HG02763 (cell line): Measurements from ENCODE around the gene NPY5R.

Source experiments
- ATAC-seq: cut with Tn5 transposase; IDR thresholded peaks from one replicate; pipeline ENCODE4 v1.9.1; 2021; ENCODE audit warnings: mild to moderate bottlenecking, moderate library complexity; ENCODE audit not compliant: unreplicated experiment

Gene NPY5R

DNA sequence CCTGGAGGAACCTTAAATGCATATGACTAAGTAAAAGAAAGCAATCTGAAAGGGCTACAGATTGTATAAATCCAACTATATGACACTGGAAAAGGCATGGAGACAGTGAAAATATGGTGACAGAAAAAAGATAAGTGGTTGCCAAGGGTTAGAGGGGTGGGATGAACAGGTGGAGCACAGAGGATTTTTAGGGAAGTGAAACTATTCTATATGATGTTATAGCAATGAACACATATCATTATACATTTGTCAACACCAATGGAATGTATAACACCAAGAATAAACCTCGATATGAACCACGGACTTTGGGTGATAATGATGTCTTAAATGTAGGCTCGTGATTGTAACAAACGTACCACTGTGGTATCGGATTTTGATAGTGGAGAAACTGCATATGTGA is 40.7 kb downstream of the NPY5R start:
- no peak for ATAC-seq

DNA sequence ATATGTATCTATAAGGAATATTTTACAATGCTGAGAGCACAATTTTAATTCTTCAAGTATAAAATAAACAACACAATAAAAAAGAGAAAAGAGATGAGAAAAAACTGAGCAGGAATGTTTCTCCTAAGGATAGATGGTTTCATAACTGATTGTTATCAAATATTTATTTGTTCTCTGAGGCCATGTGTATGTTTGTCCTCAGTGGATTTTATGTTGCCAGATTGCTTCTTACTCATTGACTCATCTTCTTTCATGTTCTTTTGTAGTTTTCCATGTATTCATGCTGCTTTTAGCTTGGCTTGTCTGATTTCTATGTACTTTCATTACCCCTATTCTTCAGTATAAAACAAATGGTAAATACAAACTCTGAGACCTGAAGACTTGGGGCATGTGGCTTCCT is 41.2 kb downstream of the NPY5R start:
- ATAC-seq, result no peak

DNA sequence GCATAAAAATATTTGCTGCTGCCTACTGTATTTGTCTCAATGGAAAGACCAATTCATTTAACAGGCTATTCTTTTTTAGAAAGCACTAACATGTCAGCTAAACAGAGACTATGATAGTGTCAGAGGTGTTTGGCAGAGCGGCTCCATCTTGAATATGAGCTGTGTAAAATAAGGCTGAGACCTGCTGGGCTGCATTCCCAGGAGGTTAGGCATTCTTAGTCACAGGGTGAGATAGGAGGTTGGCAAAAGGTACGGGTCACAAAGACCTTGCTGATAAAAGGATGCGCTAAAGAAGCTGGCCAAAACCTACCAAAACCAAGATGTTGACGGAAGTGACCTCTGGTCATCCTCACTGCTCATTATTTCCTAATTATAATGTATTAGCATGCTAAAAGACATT is 41.8 kb downstream of the NPY5R start:
- ATAC-seq, result no peak

DNA sequence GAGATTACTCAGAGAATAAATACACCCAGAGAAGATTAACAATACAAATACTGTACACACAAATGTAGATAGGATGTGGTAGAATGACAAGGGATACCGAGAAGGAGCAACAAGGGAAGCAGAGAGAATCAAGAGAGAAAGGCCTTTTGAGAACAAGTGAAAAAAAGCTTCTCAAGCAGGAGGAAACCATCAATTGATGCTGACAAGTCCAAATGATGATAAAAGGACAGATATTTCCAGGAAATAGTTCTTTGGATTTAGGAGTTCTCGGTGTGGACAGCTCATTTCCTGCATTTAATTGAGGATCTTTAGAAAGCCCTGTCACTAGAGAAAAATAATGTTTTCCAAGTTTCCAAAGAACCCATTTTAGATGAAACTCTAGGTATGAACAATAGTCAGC is 48.1 kb downstream of the NPY5R start:
- no peak for ATAC-seq

DNA sequence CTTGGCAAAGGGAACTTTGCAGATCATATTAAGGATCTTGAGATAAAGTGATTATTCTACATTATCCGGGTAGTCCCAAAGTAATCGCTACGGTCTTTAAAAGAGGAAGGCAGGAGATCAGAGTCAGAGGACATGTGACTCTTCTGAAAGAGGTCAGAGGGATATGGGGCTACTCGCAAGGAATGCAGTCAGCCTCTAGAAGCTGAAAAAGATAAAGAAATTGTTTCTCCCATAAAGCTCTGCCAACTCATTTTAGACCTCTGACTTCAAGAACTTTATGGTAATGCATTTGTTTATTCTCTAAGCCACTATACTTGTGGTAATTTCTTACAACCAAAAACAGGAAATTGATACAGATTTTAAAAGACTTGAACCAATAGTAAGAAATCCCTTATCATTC is 48.6 kb downstream of the NPY5R start:
- no peak for ATAC-seq

DNA sequence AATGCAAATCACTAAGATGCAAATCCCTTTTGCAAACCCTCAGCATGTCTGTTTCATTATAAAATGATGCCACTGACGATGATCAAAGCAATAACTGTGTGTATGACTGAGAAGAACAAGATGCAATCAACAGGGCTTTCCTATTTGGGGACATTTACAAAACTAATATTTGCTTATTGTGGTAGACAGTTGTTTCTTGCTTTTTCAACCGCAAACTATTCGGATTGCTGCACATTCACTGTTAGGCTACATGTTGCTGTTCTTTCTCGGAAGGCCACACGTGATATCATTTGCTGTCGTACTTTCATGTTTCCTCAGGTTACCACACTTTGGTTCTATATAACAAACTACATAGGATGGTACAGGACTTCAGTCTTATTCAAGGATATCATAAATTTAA is 49.8 kb downstream of the NPY5R start:
- no peak for ATAC-seq

DNA sequence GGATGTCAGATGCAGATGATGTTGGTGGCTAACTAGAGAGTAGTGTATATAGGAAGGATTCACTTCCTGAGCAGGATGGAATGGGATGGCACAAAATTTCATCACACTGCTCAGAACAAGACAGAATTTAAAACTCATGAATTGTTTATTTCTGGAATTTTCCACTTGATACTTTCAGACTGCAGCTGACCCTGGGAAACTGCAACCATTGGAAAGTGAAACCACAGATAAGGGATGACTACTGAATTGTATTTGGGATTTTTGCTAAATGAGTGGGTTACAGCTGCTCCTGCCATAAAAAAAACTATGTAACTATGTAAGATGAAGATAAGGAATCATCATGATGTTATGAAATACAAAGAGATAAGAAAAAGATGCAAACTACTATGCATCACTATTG is 51.4 kb downstream of the NPY5R start:
- no peak for ATAC-seq

DNA sequence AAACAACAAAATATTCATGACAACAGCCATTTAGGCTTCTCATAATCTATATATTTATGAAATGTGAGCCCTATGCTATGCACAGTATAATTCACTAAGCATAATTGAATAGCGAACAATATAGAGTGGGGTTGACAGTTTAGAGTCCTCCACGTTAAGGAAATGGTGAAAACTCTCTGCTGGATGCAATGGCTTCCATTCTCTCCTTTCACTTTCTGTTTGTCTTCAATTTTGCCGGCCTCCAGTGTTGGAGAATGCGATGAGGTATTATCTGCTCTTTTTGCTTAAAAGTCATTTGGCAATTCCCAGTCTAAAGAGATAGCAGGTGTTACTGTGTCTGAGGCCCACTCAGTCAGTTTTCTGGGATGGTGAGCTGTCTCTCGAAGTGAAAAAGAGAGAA is 52.1 kb downstream of the NPY5R start:
- ATAC-seq, result no peak

DNA sequence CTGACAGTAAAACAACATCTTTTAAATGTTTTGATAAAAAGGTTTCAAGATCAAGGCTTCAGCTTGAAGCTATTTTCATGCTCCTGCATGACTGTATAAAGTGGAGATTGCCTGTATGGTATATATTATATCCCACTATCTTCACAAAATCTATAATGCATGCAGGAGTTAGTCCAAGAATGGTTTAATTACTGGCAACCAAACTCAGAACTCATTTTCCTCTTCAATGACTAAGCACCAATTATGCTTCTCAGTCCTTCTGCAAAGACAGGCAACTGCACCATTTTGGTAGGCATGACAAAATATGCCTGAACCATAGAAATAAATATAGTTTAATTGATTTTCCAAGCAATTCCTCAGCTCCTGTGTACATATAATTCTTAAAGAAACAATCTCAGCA is 54.5 kb downstream of the NPY5R start:
- no peak for ATAC-seq

DNA sequence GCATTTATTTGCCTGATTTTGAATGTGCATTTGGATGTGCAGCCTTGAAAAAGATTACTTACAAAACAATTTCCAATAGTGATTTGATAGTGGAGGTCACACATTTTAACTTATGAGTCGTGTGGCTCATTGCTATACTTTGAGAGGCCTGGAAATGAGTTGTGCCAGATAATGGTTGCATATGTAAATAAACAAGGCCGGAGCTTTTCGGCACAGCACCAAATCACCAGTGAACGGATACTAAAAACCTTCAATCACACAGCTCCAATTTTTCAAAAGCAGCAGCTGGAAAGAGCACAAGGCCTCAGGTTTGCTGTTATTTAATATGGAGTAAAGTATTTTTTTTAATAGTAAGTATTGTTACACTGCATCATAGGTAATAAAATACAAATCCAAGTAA is 57.2 kb downstream of the NPY5R start:
- no peak for ATAC-seq
